ENCODE results near the gene PDE4A. TPM values are rescaled to one million over a fixed set of nuclear protein-coding genes. Genes with fewer than 3 reads are reported as not detected.
"Not testable (repeated sequence)": the region's sequence is repeated elsewhere in the genome, so short reads cannot be mapped to it uniquely, and the experiment has no call there.

The PDE4A gene
- total and polyA plus RNA-seq, 7 donors = 4.1 to 29.0 (median 14.4) TPM

DNA sequence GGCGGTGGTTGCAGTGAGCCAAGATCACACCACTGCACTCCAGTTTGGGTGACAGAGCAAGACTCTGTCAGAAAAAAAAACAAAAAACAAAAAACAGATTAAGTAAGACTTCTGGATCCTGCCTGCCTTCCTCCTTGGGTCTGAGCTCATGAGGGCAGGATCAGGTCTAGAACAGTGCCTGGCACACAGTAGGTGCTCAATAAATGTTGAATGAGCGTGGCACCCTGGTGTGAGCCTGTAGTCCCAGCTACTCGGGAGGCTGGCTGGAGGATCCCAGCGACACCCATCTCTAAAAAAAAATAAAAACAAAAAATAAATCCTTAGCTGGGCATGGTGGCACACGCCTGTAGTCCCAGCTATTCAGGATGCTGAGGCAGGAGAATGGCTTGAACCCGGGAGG, 14.1 kb upstream of the PDE4A start:
- 71 to 77% (median 73%) methylated on average over 6 of the region's 6 CpGs for WGBS, 3 donors
- H3K4me1 ChIP-seq = peaks cover 19% of the 10 kb centered on the region
- DNase-seq (no peak), ATAC-seq (no peak)
- H3K27me3 ChIP-seq (ENCODE audit: insufficient read depth in 3 of 3, low read length in 2 of 3) = peaks cover 0 to 22% (median 3%) of the 10 kb centered on the region in 3 donors
- no peak overlapping the region for H3K4me3 ChIP-seq
- intact Hi-C loops (cut with DNase I) = loop anchor here (10.0 kb wide), 2 partner anchors 169 to 249 kb away; partner anchors contain the start of gene ILF3 (in 1 of the 2)
- no peaks in the 10 kb centered on the region for H3K36me3 ChIP-seq (ENCODE audit: insufficient read depth in 1 of 2, low read depth in 1 of 2)
- no peak overlapping the region for H3K27ac ChIP-seq
- no peak for TF ChIP-seq CTCF (IDR thresholded peaks at IDR 0.05)
- H3K9me3 ChIP-seq = no peaks in the 10 kb centered on the region

DNA sequence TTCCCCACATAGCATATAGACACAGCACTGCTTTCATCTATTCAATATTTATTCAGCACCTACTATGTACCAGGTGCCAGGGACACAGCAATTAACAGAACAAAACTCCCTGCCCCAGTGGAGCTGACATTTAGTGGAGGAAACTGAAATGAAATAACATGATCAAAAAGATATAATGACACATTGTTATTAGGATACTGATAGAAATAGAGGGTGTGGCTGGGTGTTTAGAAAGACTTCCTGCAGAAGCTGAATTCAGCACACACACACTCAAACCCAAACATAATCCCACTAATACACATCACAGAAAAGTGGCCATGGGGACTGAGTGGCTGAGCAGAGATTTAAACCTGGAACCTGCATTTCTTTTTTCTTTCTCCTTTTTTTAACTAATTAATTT, 13.2 kb upstream of the PDE4A start:
- peaks cover 0 to 22% (median 3%) of the 10 kb centered on the region in 3 donors for H3K27me3 ChIP-seq (ENCODE audit: insufficient read depth in 3 of 3, low read length in 2 of 3)
- peaks cover 13% of the 10 kb centered on the region for H3K4me1 ChIP-seq
- intact Hi-C loops (cut with DNase I) = loop anchor here (10.0 kb wide), 2 partner anchors 168 to 248 kb away; partner anchors contain the start of gene ILF3 (in 1 of the 2)

GRCh38 chr19:10408511-10409283, 11.6 kb upstream of the PDE4A start:
- H3K36me3 ChIP-seq (ENCODE audit: insufficient read depth in 1 of 2, low read depth in 1 of 2) = no peaks in the 10 kb centered on the region
- DNase-seq = peak in 1 of 2 donors; percentile 65
- H3K4me3 ChIP-seq = no peak overlapping the region
- H3K27me3 ChIP-seq (ENCODE audit: insufficient read depth in 3 of 3, low read length in 2 of 3) = peaks cover 0 to 22% (median 3%) of the 10 kb centered on the region in 3 donors
- peaks cover 16% of the 10 kb centered on the region for H3K4me1 ChIP-seq
- H3K27ac ChIP-seq = no peak overlapping the region
- intact Hi-C loops (cut with DNase I) = loop anchor here (10.0 kb wide), 2 partner anchors 166 to 246 kb away; partner anchors contain the start of gene ILF3 (in 1 of the 2)
- H3K9me3 ChIP-seq = no peaks in the 10 kb centered on the region
- TF ChIP-seq CTCF (IDR thresholded peaks at IDR 0.05) = no peak
- 62 to 68% (median 65%) methylated on average over 18 of the region's 18 CpGs for WGBS, 3 donors
- no peak for ATAC-seq

More for the DNA sequence above, 13.2 kb upstream of the PDE4A start:
- H3K4me3 ChIP-seq = no peak overlapping the region
- no peak for TF ChIP-seq CTCF (IDR thresholded peaks at IDR 0.05)
- H3K27ac ChIP-seq = no peak overlapping the region
- H3K9me3 ChIP-seq = no peaks in the 10 kb centered on the region
- no peaks in the 10 kb centered on the region for H3K36me3 ChIP-seq (ENCODE audit: insufficient read depth in 1 of 2, low read depth in 1 of 2)
- no peak for ATAC-seq
- DNase-seq = no peak

DNA sequence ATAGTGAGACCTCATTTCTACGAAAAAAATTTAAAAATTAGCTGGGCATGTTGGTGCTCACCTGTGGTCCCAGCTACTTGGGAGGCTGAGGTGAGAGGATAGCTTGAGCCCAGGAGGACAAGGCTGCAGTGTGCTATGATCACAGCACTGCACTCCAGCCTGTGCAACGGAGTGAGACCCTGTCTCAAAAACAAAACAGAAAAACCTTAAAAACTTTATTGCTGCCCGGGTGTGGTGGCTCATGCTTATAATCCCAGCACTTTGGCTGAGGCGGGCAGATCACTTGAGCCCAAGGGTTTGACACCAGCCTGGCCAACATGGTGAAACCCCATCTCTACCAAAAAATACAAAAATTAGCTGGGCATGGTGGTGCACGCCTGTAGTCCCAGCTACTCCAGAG, 9.1 kb upstream of the PDE4A start:
- H3K36me3 ChIP-seq (ENCODE audit: insufficient read depth in 1 of 2, low read depth in 1 of 2); DNase-seq; H3K27ac ChIP-seq; H3K4me3 ChIP-seq; H3K9me3 ChIP-seq; ATAC-seq; intact Hi-C loops (cut with DNase I); H3K27me3 ChIP-seq (ENCODE audit: insufficient read depth in 3 of 3, low read length in 2 of 3): not testable (repeated sequence)
- 75 to 77% (median 77%) methylated on average over 5 of the region's 5 CpGs for WGBS, 3 donors
- H3K4me1 ChIP-seq = peaks cover 13% of the 10 kb centered on the region

- H3K4me1 ChIP-seq = peaks cover 13% of the 10 kb centered on the region
- intact Hi-C loops (cut with DNase I) = no loop called here
- H3K36me3 ChIP-seq (ENCODE audit: insufficient read depth in 1 of 2, low read depth in 1 of 2) = no peaks in the 10 kb centered on the region
- TF ChIP-seq CTCF (IDR thresholded peaks at IDR 0.05) = no peak
- DNase-seq (no peak), ATAC-seq (no peak)
- peaks cover 0 to 7% (median 2%) of the 10 kb centered on the region in 3 donors for H3K27me3 ChIP-seq (ENCODE audit: insufficient read depth in 3 of 3, low read length in 2 of 3)
- WGBS, 3 donors = 53 to 65% (median 55%) methylated on average over 13 of the region's 13 CpGs
- no peaks in the 10 kb centered on the region for H3K9me3 ChIP-seq
- no peak overlapping the region for H3K4me3 ChIP-seq
- no peak overlapping the region for H3K27ac ChIP-seq
These were observed 7.9 kb upstream of the PDE4A start for GRCh38 chr19:10412257-10412977.

Data from psoas muscle (tissue), 8 donors.